CD14-positive monocyte (primary cell): ENCODE results near the gene HP1BP3. TPM values are rescaled to one million over a fixed set of nuclear protein-coding genes. Genes with fewer than 3 reads are reported as not detected.

Experiments
- DNase-seq, 3 donors: peaks; one replicate each; pipeline ENCODE4 v3.0.0-alpha.2; 2011 to 2022
- H2AFZ ChIP-seq: 2 replicates; pipeline ENCODE4 v1.6.0; 2012; ENCODE audit warnings: mild to moderate bottlenecking, low read depth, low read length, inconsistent platforms; ENCODE audit not compliant: insufficient read depth, poor library complexity, severe bottlenecking
- H3K27ac ChIP-seq, 2 donors: 1 replicate in 1 of 2; 2 replicates in 1 of 2; pipeline ENCODE4 v1.5.1; 2012 to 2013; ENCODE audit warnings: low read length in 2 of 2, control low read depth in 1 of 2, inconsistent platforms in 1 of 2, low read depth in 1 of 2, mild to moderate bottlenecking in 1 of 2
- H3K27me3 ChIP-seq, 2 donors: one replicate each; pipeline versions ENCODE4 v1.6.0 to v1.6.1; 2011 to 2013; ENCODE audit warnings: low read length in 2 of 2; ENCODE audit not compliant: control insufficient read depth in 2 of 2, insufficient read depth in 2 of 2
- H3K36me3 ChIP-seq, 2 donors: replicated peaks in 1 of 2; 1 replicate in 1 of 2; 2 replicates in 1 of 2; pipeline versions ENCODE4 v1.5.1 to v1.6.1; 2012 to 2013; ENCODE audit warnings: low read length in 2 of 2, control low read depth in 1 of 2, inconsistent platforms in 1 of 2, mild to moderate bottlenecking in 1 of 2; ENCODE audit not compliant: insufficient read depth in 2 of 2, control insufficient read depth in 1 of 2
- H3K4me1 ChIP-seq, 2 donors: 1 replicate in 1 of 2; 2 replicates in 1 of 2; pipeline versions ENCODE4 v1.5.1 to v1.6.1; 2012 to 2013; ENCODE audit warnings: low read length in 2 of 2, control low read depth in 1 of 2, inconsistent platforms in 1 of 2, mild to moderate bottlenecking in 1 of 2, moderate library complexity in 1 of 2; ENCODE audit not compliant: insufficient read depth in 2 of 2, control insufficient read depth in 1 of 2
- H3K4me2 ChIP-seq: replicated peaks from 2 replicates; pipeline ENCODE3; 2012; ENCODE audit warnings: low read length, moderate library complexity, mild to moderate bottlenecking; ENCODE audit not compliant: poor library complexity, severe bottlenecking; ENCODE audit errors: extremely low read depth
- H3K4me3 ChIP-seq, 3 experiments: fragments of 200-600 bp in 1 of 3; sonication (generic) in 1 of 3; replicated peaks in 1 of 3; 1 replicate in 2 of 3; 2 replicates in 1 of 3; pipeline ENCODE4 v1.5.1; 2011 to 2013; ENCODE audit warnings: low read length in 3 of 3, mild to moderate bottlenecking in 3 of 3, control low read depth in 2 of 3, low read depth in 2 of 3, inconsistent platforms in 1 of 3, moderate library complexity in 1 of 3
- H3K79me2 ChIP-seq: 2 replicates; pipeline ENCODE4 v1.6.0; 2012; ENCODE audit warnings: mild to moderate bottlenecking, control low read depth, inconsistent platforms, low read length, moderate library complexity; ENCODE audit not compliant: insufficient read depth
- H3K9ac ChIP-seq: 2 replicates; pipeline ENCODE4 v1.6.0; 2017; ENCODE audit warnings: low read length, mild to moderate bottlenecking; ENCODE audit not compliant: insufficient read depth, poor library complexity, severe bottlenecking
- H3K9me3 ChIP-seq, 2 donors: replicated peaks in 1 of 2; 1 replicate in 1 of 2; 2 replicates in 1 of 2; pipeline versions ENCODE4 v1.5.1 to v1.6.1; 2012 to 2013; ENCODE audit warnings: low read length in 2 of 2, control low read depth in 1 of 2; ENCODE audit not compliant: control insufficient read depth in 1 of 2, insufficient read depth in 1 of 2
- H4K20me1 ChIP-seq: 2 replicates; pipeline ENCODE4 v1.6.0; 2012; ENCODE audit warnings: mild to moderate bottlenecking, low read length, control low read depth, moderate library complexity; ENCODE audit not compliant: insufficient read depth
- H3K27ac Mint-ChIP-seq, 7 donors: one replicate each; pipeline ENCODE4 v1.8.0; 2020; ENCODE audit warnings: mild to moderate bottlenecking in 7 of 7, mixed read lengths in 7 of 7, moderate library complexity in 6 of 7, inconsistent platforms in 2 of 7
- H3K27me3 Mint-ChIP-seq, 3 donors: one replicate each; pipeline ENCODE4 v1.8.0; 2021 to 2022; ENCODE audit warnings: low read depth in 3 of 3, mild to moderate bottlenecking in 3 of 3, mixed read lengths in 3 of 3, moderate library complexity in 3 of 3, inconsistent platforms in 1 of 3
- H3K36me3 Mint-ChIP-seq, 2 donors: one replicate each; pipeline ENCODE4 v1.8.0; 2020; ENCODE audit warnings: mixed read lengths in 2 of 2, inconsistent platforms in 1 of 2, mild to moderate bottlenecking in 1 of 2
- H3K4me1 Mint-ChIP-seq: one replicate; pipeline ENCODE4 v1.8.0; 2020; ENCODE audit warnings: mild to moderate bottlenecking, mixed read lengths
- H3K4me3 Mint-ChIP-seq, 2 donors: one replicate each; pipeline ENCODE4 v1.8.0; 2020; ENCODE audit warnings: mild to moderate bottlenecking in 2 of 2, mixed read lengths in 2 of 2, moderate library complexity in 1 of 2
- H3K9me3 Mint-ChIP-seq, 7 donors: one replicate each; pipeline ENCODE4 v1.8.0; 2020 to 2022; ENCODE audit warnings: mixed read lengths in 7 of 7, mild to moderate bottlenecking in 6 of 7, moderate library complexity in 6 of 7, inconsistent platforms in 2 of 7
- WGBS: methylation state at CpG from one replicate; pipeline ENCODE4 v1.1.5; 2013; ENCODE audit warnings: missing lambda C conversion rate; ENCODE audit not compliant: insufficient coverage; 5-methylcytosine and 5-hydroxymethylcytosine counted together
- intact Hi-C, 2 donors: fragments of 100-400 bp; cut with micrococcal nuclease; formaldehyde crosslinking; loops; one replicate each; pipeline versions ENCODE4 v1.15.0 to v1.15.1; 2023
- polyA plus RNA-seq, 3 donors: library from polyadenylated mRNA; depleted of rRNA in 1 of 3; unstranded in 2 of 3; stranded (reverse) in 1 of 3; fragments of 300-500 nt in 2 of 3; fragments of >200 nt in 1 of 3; fragmentation: Illumina TruSeq in 2 of 3; gene quantifications; 1 replicate in 2 of 3; 2 replicates in 1 of 3; pipeline ENCODE4 v1.2.3, GENCODE V29; 2012 to 2021
- TF ChIP-seq, protein P1 (sequence below): fragments of 200-600 bp; IDR thresholded peaks from one replicate; pipeline ENCODE4 v1.8.0; 2022; ENCODE audit warnings: antibody characterized with exemption, mild to moderate bottlenecking

The HP1BP3 gene
- polyA plus RNA-seq, 3 donors: 121 to 137 (median 135) TPM

GRCh38 chr1:20751462-20751990 is 35.6 kb downstream of the HP1BP3 start:
- peaks cover 66 to 84% of the 10 kb centered on the region in 2 donors for H3K36me3 Mint-ChIP-seq
- H2AFZ ChIP-seq: no peak overlapping the region

DNA sequence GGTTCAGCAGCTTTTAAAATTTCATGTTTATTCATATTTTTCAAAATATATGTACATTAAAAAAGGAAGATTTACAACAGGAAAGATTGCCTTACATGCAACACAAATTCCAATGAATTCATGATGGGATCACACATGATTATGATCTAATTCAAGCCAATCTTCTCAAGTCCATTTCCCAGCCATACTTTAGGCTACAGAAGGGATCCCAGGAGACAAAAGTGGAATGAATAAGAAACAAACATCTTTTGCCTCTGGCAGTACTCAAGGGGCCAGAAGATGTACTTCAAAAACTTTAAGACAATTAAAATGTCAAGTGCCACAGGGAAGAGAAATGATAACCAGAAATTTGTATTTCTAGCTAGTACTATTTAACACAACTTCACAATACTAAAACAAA is 44.4 kb downstream of the HP1BP3 start:
- no peak overlapping the region for H3K4me3 Mint-ChIP-seq
- H3K27me3 ChIP-seq: no peaks in the 10 kb centered on the region
- no peaks in the 10 kb centered on the region for H3K27me3 Mint-ChIP-seq
- no peak for DNase-seq
- TF ChIP-seq, protein P1, sequence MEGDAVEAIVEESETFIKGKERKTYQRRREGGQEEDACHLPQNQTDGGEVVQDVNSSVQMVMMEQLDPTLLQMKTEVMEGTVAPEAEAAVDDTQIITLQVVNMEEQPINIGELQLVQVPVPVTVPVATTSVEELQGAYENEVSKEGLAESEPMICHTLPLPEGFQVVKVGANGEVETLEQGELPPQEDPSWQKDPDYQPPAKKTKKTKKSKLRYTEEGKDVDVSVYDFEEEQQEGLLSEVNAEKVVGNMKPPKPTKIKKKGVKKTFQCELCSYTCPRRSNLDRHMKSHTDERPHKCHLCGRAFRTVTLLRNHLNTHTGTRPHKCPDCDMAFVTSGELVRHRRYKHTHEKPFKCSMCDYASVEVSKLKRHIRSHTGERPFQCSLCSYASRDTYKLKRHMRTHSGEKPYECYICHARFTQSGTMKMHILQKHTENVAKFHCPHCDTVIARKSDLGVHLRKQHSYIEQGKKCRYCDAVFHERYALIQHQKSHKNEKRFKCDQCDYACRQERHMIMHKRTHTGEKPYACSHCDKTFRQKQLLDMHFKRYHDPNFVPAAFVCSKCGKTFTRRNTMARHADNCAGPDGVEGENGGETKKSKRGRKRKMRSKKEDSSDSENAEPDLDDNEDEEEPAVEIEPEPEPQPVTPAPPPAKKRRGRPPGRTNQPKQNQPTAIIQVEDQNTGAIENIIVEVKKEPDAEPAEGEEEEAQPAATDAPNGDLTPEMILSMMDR: no peak
- H3K4me2 ChIP-seq: no peak overlapping the region
- no peaks in the 10 kb centered on the region for H3K4me1 ChIP-seq
- H3K36me3 Mint-ChIP-seq: peaks cover 79 to 92% of the 10 kb centered on the region in 2 donors
- intact Hi-C loops: no loop called here
- H3K9me3 ChIP-seq: no peaks in the 10 kb centered on the region
- H3K27ac ChIP-seq: no peak overlapping the region
- peaks cover 2% of the 10 kb centered on the region for H3K4me1 Mint-ChIP-seq
- H3K79me2 ChIP-seq: no peaks in the 10 kb centered on the region
- H2AFZ ChIP-seq: no peak overlapping the region
- H3K9me3 Mint-ChIP-seq: no peaks in the 10 kb centered on the region
- H3K36me3 ChIP-seq: peaks cover 82 to 96% of the 10 kb centered on the region in 2 donors
- H3K4me3 ChIP-seq: no peak overlapping the region
- H4K20me1 ChIP-seq: no peaks in the 10 kb centered on the region
- H3K27ac Mint-ChIP-seq: no peak overlapping the region
- no peak overlapping the region for H3K9ac ChIP-seq

More at GRCh38 chr1:20751462-20751990, 35.6 kb downstream of the HP1BP3 start:
- Mint-ChIP-seq H3K27ac (no peak overlapping the region), H3K4me1 (no peaks in the 10 kb centered on the region), H3K27me3 (no peaks in the 10 kb centered on the region), H3K4me3 (no peak overlapping the region), H3K9me3 (no peaks in the 10 kb centered on the region)
- H3K9me3 ChIP-seq: no peaks in the 10 kb centered on the region
- peaks cover 5% of the 10 kb centered on the region for H3K79me2 ChIP-seq
- no peaks in the 10 kb centered on the region for H3K4me1 ChIP-seq
- no peak overlapping the region for H3K4me2 ChIP-seq
- DNase-seq: no peak
- no peaks in the 10 kb centered on the region for H4K20me1 ChIP-seq
- no peak overlapping the region for H3K4me3 ChIP-seq
- H3K27ac ChIP-seq: no peak overlapping the region
- TF ChIP-seq, protein P1: no peak
- intact Hi-C loops: no loop called here
- 100% methylated on average over 1 of the region's 3 CpGs for WGBS
- H3K9ac ChIP-seq: no peak overlapping the region
- no peaks in the 10 kb centered on the region for H3K27me3 ChIP-seq
- H3K36me3 ChIP-seq: peaks cover 79 to 83% of the 10 kb centered on the region in 2 donors
